HG03520 (cell line): ENCODE data around the gene SH3D19.
"Not testable (repeated sequence)": the region's sequence is repeated elsewhere in the genome, so short reads cannot be mapped to it uniquely, and the experiment has no call there.

Experiments used
- ATAC-seq: cut with Tn5 transposase; IDR thresholded peaks from one replicate; pipeline ENCODE4 v1.9.1; 2021; ENCODE audit warnings: mild to moderate bottlenecking, moderate library complexity; ENCODE audit not compliant: unreplicated experiment

The SH3D19 gene

DNA sequence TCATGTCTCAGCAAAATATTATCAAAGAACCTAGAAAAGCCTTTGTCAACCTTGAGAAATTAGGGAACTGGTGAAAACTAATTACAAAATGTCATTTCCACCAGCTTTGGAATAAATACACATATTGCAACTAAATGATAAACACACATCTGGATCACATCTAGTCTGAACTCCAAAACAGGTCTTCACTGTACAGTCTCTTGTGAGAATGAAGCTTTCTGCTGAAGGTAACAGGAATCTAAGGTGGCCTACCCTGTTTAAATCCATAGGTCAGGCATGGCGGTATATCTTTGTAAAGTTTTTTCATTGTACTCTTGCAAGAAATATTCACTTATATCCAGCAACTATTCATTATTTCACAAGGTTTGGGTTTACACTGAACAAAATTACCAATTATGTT, 1.7 kb downstream of the SH3D19 start:
- no peak for ATAC-seq

DNA sequence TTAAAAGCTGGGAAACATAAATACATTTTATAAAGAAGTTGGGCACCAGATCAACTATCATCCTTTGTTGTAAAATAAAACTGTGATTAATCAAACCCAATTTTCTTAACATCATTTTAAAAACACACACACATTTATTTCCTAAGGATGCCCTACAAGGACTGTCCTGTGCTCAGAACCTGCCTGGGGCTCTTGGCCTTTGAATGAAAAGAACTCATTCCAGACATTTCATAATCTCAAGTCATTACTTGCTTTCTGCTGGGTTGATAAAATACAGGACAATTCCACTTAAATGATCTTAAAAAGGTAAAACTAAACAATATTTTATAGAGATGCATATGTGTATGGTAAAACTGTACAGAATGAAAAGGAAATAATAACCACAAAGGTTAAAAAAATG, 2.8 kb downstream of the SH3D19 start:
- no peak for ATAC-seq

DNA sequence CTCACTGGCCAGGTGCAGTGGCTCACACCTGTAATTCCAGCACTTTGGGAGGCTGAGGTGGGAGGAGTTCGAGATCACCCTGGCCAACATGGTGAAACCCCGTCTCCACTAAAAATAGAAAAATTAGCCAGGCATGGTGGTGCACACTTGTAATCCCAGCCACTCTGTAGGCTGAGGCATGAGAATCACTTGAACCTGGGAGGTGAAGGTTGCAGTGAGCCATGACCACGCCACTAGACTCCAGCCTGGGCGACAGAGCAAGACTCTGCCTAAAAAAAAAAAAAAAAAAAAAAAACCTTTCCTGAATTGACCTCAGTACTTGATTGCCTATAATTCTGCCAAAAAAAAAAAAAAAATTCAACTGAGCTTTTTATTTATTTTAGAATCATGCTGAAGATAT, 3.2 kb downstream of the SH3D19 start:
- ATAC-seq: not testable (repeated sequence)

- no peak for ATAC-seq
Observed at GRCh38 chr4:151321586-151321985, 3.8 kb downstream of the SH3D19 start.

GRCh38 chr4:151319490-151319889, 5.9 kb downstream of the SH3D19 start:
- no peak for ATAC-seq

GRCh38 chr4:151318307-151319006, 6.9 kb downstream of the SH3D19 start:
- ATAC-seq: no peak

- no peak for ATAC-seq
Observed at GRCh38 chr4:151316645-151317044, 8.8 kb downstream of the SH3D19 start.

- no peak for ATAC-seq
Observed at GRCh38 chr4:151315212-151315886, 10.1 kb downstream of the SH3D19 start.

DNA sequence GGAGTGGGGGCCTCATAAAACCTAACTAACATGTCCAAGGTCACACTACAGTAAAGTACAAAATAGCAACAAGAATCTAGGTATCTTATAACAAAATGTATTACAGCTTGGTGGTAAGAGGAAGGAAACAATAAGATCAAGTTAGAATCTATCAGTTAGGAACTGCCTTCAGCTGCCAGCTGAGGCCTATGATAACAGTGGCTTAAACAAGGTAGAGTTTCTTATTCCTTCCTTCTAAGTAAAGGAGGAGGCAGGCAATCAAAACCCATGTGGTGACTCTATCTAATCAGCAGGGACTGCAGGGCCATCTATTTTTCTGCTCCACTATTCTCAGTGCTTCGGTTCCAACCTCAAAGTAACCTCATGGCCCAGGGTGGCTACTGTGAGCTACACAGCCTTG, 10.9 kb downstream of the SH3D19 start:
- no peak for ATAC-seq

GRCh38 chr4:151314010-151314355, 11.4 kb downstream of the SH3D19 start:
- no peak for ATAC-seq

- no peak for ATAC-seq
Observed at GRCh38 chr4:151313306-151314009, 11.9 kb downstream of the SH3D19 start.

DNA sequence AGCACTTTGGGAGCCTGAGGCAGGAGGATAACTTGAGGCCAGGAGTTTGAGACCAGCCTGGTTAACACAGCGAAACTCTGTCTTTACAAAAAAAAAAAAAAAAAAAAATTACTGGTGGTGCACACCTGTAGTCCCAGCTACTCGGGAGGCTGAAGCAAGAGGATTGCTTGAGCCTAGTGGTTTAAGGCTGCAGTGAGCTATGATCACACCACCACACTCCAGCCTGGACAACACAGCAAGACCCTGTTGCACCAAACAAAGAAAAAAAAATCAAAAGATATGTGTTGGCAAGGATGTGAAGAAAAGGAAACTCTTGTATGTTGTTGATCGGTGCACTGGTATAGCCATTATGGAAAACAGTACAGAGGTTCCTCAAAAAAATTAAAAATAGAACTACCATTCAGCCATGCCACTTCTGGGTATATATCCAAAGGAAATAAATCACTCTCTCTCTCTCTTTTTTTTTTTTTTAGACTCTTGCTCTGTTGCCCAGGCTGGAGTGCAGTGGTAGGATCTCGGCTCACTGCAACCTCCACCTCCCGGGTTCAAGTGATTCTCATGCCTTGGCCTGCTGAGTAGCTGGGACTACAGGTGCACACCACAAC, 15.2 kb downstream of the SH3D19 start:
- no peak for ATAC-seq

- ATAC-seq: peak; percentile 91
Observed at GRCh38 chr4:151304755-151305154, 20.6 kb downstream of the SH3D19 start.

- ATAC-seq: no peak
Observed at GRCh38 chr4:151304226-151304625, 21.2 kb downstream of the SH3D19 start.

DNA sequence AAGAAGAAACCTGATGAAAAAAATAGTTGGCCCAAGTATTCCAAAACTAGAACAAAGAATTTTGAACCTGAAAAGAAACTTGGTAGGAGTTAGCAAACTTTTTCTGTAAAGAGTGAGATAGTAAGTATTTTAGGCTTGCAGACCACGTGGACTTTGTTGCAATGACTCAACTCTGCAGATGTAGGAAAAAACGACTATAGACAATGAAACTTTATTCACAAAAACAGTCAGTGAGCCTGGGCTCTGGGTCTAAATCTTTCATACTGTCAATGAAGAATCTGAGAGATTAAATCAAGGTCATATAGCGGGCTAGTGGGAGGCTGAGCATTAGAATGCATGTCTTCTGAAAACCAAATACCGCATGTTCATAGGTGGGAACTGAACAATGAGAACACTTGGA, 23.0 kb downstream of the SH3D19 start:
- no peak for ATAC-seq

- ATAC-seq: no peak
Observed at GRCh38 chr4:151297170-151297569, 28.2 kb downstream of the SH3D19 start.

DNA sequence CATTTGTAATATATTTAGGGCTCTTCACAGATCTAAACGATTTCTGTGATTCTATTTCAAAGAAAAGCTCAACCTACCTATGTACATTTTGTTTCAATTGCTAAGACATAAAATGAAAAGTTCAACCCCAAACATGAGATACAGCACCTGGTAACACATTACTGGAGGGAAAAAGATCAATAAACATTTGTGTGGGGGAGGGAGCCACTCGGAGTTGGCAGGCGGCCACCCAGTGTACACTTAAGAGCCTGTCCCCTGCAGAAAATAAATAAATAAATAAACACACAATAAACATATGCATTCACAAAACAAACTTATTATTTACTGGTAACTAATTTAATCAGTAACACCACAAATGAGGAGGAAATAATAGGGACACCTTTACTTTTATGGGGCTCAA, 29.2 kb downstream of the SH3D19 start:
- no peak for ATAC-seq

- ATAC-seq: no peak
Observed at GRCh38 chr4:151294833-151295496, 30.4 kb downstream of the SH3D19 start.

- ATAC-seq: no peak
Observed at GRCh38 chr4:151292038-151292437, 33.4 kb downstream of the SH3D19 start.

GRCh38 chr4:151291485-151291884, 33.9 kb downstream of the SH3D19 start:
- no peak for ATAC-seq

GRCh38 chr4:151287409-151287808, 38.0 kb downstream of the SH3D19 start:
- ATAC-seq: no peak
